Esophagus (tissue), 2 donors: ENCODE data around the gene PDGFRB. TPM values are rescaled to one million over a fixed set of nuclear protein-coding genes. Genes with fewer than 3 reads are reported as not detected.

ENCODE experiments used
- H3K27ac ChIP-seq, 2 donors: one replicate each; pipeline ENCODE4 v1.5.1; 2013; ENCODE audit warnings: low read depth in 2 of 2, mild to moderate bottlenecking in 2 of 2, inconsistent platforms in 1 of 2, low read length in 1 of 2, moderate library complexity in 1 of 2
- H3K27me3 ChIP-seq, 2 donors: one replicate each; pipeline ENCODE4 v1.6.1; 2013; ENCODE audit warnings: low read length in 2 of 2, control low read depth in 1 of 2, mild to moderate bottlenecking in 1 of 2; ENCODE audit not compliant: insufficient read depth in 2 of 2, control insufficient read depth in 1 of 2
- H3K36me3 ChIP-seq, 2 donors: one replicate each; pipeline ENCODE4 v1.6.1; 2013; ENCODE audit warnings: low read length in 1 of 2; ENCODE audit not compliant: control insufficient read depth in 2 of 2, insufficient read depth in 2 of 2
- H3K4me1 ChIP-seq, 2 donors: one replicate each; pipeline ENCODE4 v1.6.1; 2013; ENCODE audit warnings: low read length in 1 of 2; ENCODE audit not compliant: control insufficient read depth in 2 of 2, insufficient read depth in 2 of 2
- H3K4me3 ChIP-seq, 2 donors: one replicate each; pipeline ENCODE4 v1.5.1; 2013; ENCODE audit warnings: low read length in 2 of 2, mild to moderate bottlenecking in 2 of 2, low read depth in 1 of 2, moderate library complexity in 1 of 2
- H3K9me3 ChIP-seq, 2 donors: one replicate each; pipeline ENCODE4 v1.6.1; 2013; ENCODE audit warnings: mild to moderate bottlenecking in 2 of 2, low read depth in 1 of 2, low read length in 1 of 2, moderate library complexity in 1 of 2; ENCODE audit not compliant: control insufficient read depth in 2 of 2, insufficient read depth in 1 of 2
- WGBS, 2 donors: extraction: QIAGEN DNeasy Blood & Tissue Kit; methylation state at CpG; one replicate each; pipeline ENCODE4 v1.1.7; 2013; 5-methylcytosine and 5-hydroxymethylcytosine counted together
- polyA plus RNA-seq, 2 donors: library from polyadenylated mRNA; stranded (reverse); fragments of 200-250 nt; gene quantifications; one replicate each; pipeline ENCODE4 v1.2.3, GENCODE V29; 2013
- donor health status: healthy with polysubstance abuse.
- donor health status: Bipolar disorder and iron deficiency.

Gene PDGFRB
- polyA plus RNA-seq = 1 to 10 TPM; 7.9 to 9.6 TPM

- Histone ChIP-seq H3K36me3 (no peaks in the 10 kb centered on the region), H3K27me3 (no peaks in the 10 kb centered on the region), H3K4me1 (no peaks in the 10 kb centered on the region), H3K27ac (peak within 1 kb of the TSS; percentile 78), H3K4me3 (peak within 1 kb of the TSS; percentile 40 to 45), H3K9me3 (peaks cover 0 to 1% of the 10 kb centered on the region in 2 donors)
- 7 to 16% methylated on average over 17 of the region's 17 CpGs for WGBS, 2 donors
Measured at GRCh38 chr5:150155258-150156026, at the start of gene PDGFRB. Gene PDGFRB (minus strand): TSS chr5:150155845. CDS start chr5:150137047, 18,798 bp downstream.

GRCh38 chr5:150204590-150204960 lies 48.9 kb upstream of the PDGFRB start:
- Histone ChIP-seq H3K36me3 (no peaks in the 10 kb centered on the region), H3K4me1 (peaks cover 0 to 2% of the 10 kb centered on the region in 2 donors), H3K27ac (no peak overlapping the region), H3K27me3 (no peaks in the 10 kb centered on the region), H3K9me3 (no peaks in the 10 kb centered on the region), H3K4me3 (no peak overlapping the region)
- 92 to 93% methylated on average over 13 of the region's 13 CpGs for WGBS, 2 donors

GRCh38 chr5:150203832-150204589 lies 48.4 kb upstream of the PDGFRB start:
- no peaks in the 10 kb centered on the region for H3K36me3 ChIP-seq
- no peak overlapping the region for H3K4me3 ChIP-seq
- no peaks in the 10 kb centered on the region for H3K4me1 ChIP-seq
- no peaks in the 10 kb centered on the region for H3K27me3 ChIP-seq
- WGBS, 2 donors = 83 to 85% methylated on average over 12 of the region's 12 CpGs
- H3K27ac ChIP-seq = no peak overlapping the region
- H3K9me3 ChIP-seq = no peaks in the 10 kb centered on the region

GRCh38 chr5:150202501-150202900 lies 46.9 kb upstream of the PDGFRB start:
- no peaks in the 10 kb centered on the region for H3K36me3 ChIP-seq
- WGBS, 2 donors = 92 to 94% methylated on average over 10 of the region's 10 CpGs
- H3K27ac ChIP-seq = no peak overlapping the region

GRCh38 chr5:150197476-150197875 lies 41.8 kb upstream of the PDGFRB start:
- no peak overlapping the region for H3K4me3 ChIP-seq
- WGBS, 2 donors = 94 to 95% methylated on average over 1 of the region's 1 CpG

More at GRCh38 chr5:150202501-150202900, 46.9 kb upstream of the PDGFRB start:
- H3K4me1 ChIP-seq = no peaks in the 10 kb centered on the region
- no peaks in the 10 kb centered on the region for H3K27me3 ChIP-seq
- H3K4me3 ChIP-seq = no peak overlapping the region
- H3K9me3 ChIP-seq = no peaks in the 10 kb centered on the region

GRCh38 chr5:150196986-150197385 lies 41.3 kb upstream of the PDGFRB start:
- Histone ChIP-seq H3K27me3 (no peaks in the 10 kb centered on the region), H3K4me3 (no peak overlapping the region), H3K9me3 (no peaks in the 10 kb centered on the region), H3K4me1 (no peaks in the 10 kb centered on the region), H3K27ac (no peak overlapping the region), H3K36me3 (no peaks in the 10 kb centered on the region)
- WGBS, 2 donors = 92% methylated on average over 16 of the region's 16 CpGs

More at GRCh38 chr5:150197476-150197875, 41.8 kb upstream of the PDGFRB start:
- Histone ChIP-seq H3K9me3 (no peaks in the 10 kb centered on the region), H3K4me1 (no peaks in the 10 kb centered on the region), H3K27ac (no peak overlapping the region), H3K27me3 (no peaks in the 10 kb centered on the region), H3K36me3 (no peaks in the 10 kb centered on the region)

- H3K36me3 ChIP-seq = no peaks in the 10 kb centered on the region
- H3K4me1 ChIP-seq = no peaks in the 10 kb centered on the region
- no peaks in the 10 kb centered on the region for H3K27me3 ChIP-seq
- WGBS, 2 donors = 71 to 72% methylated on average over 5 of the region's 5 CpGs
- no peak overlapping the region for H3K4me3 ChIP-seq
- no peak overlapping the region for H3K27ac ChIP-seq
- H3K9me3 ChIP-seq = no peaks in the 10 kb centered on the region
Measured at GRCh38 chr5:150196514-150196913, 40.9 kb upstream of the PDGFRB start.

GRCh38 chr5:150195736-150196485 lies 40.3 kb upstream of the PDGFRB start:
- Histone ChIP-seq H3K27ac (no peak overlapping the region), H3K4me3 (no peak overlapping the region), H3K9me3 (no peaks in the 10 kb centered on the region), H3K27me3 (no peaks in the 10 kb centered on the region), H3K36me3 (no peaks in the 10 kb centered on the region), H3K4me1 (no peaks in the 10 kb centered on the region)
- 80 to 83% methylated on average over 9 of the region's 9 CpGs for WGBS, 2 donors

- H3K27ac ChIP-seq = no peak overlapping the region
- no peaks in the 10 kb centered on the region for H3K4me1 ChIP-seq
- no peaks in the 10 kb centered on the region for H3K36me3 ChIP-seq
- no peak overlapping the region for H3K4me3 ChIP-seq
- peaks cover 0 to 2% of the 10 kb centered on the region in 2 donors for H3K27me3 ChIP-seq
- no peaks in the 10 kb centered on the region for H3K9me3 ChIP-seq
- 70 to 74% methylated on average over 4 of the region's 4 CpGs for WGBS, 2 donors
Measured at GRCh38 chr5:150192462-150192861, 36.8 kb upstream of the PDGFRB start.
